ENCODE data around the gene DPYSL4. TPM values are rescaled to one million over a fixed set of nuclear protein-coding genes. Genes with fewer than 3 reads are reported as not detected.

Gene DPYSL4
- total and polyA plus RNA-seq, 2 of the 4 experiments (the other 2 are of a cell fraction), result 8.1 to 30.5 TPM

DNA sequence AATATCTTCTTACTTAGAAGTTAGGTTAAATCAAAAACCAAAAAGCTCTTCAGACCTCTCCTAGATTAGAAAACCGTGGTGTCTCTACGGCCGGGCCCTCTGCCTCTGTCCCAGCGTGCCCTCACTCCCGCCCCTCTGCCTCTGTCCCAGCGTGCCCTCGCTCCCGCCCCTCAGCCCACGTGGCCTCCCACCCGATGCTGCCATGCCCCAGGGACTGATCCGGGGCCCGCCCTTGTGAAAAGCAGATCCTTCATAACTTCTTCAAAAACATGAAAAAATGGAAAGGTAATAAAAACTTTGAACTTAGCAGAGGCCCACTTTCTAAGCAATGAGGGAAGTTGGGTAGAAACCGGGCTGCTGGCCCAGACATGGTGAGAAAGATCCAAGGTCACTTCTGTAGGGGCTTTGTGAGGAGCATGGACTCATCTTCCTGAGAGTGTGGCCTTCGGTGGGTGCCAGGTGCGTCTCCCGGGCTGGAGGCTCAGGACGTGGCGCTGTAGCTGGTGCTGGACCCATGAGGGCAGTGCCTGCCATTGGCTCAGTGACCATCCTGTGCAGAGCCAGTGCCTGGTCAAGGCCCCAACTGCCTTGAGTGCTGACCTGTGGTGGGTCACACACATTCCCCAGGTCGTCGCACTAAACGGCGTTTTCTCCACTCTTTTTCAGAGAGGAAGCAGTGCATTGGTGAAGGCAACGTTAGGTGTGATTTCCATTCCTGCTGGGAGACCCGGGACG lies 4.9 kb upstream of the DPYSL4 start:
- no peak overlapping the region for H3K4me2 ChIP-seq (ENCODE audit: low read depth, low read length)
- H2BK120ac ChIP-seq (ENCODE audit: low read depth, low read length), result no peak overlapping the region
- intact Hi-C loops (cut with micrococcal nuclease), result no loop called here
- no peak overlapping the region for H3K18ac ChIP-seq (ENCODE audit: low read depth, low read length)
- H2BK5ac ChIP-seq (ENCODE audit: low read depth, low read length, poor library complexity, severe bottlenecking), result no peak overlapping the region
- ATAC-seq (ENCODE audit: low read depth) (no peak), DNase-seq (no peak)
- dilution Hi-C loops (cut with HindIII; ENCODE audit: low sequenced_read_pairs, unreplicated experiment), result no loop called here
- no peak overlapping the region for H2BK15ac ChIP-seq (ENCODE audit: low read depth, low read length)
- H3K79me1 ChIP-seq (ENCODE audit: low read depth in 1 of 2, low read length in 2 of 2), result no peaks in the 10 kb centered on the region
- no peak overlapping the region for H3K4me3 ChIP-seq (ENCODE audit: insufficient read depth, low read depth, low read length)
- no peak overlapping the region for H4K5ac ChIP-seq (ENCODE audit: low read depth, low read length)
- H3K9me1 ChIP-seq (ENCODE audit: insufficient read depth, low read length), result no peaks in the 10 kb centered on the region
- BruUV-seq (replicated peaks), result no TSS peak
- H3K9ac ChIP-seq (ENCODE audit: low read depth, low read length), result no peak overlapping the region
- no peak overlapping the region for H2BK20ac ChIP-seq (ENCODE audit: low read depth, low read length)
- H3K56ac ChIP-seq (ENCODE audit: extremely low read depth, insufficient read depth, low read length), result no peak overlapping the region
- in situ Hi-C loops (cut with MboI; ENCODE audit: low sequenced_read_pairs), result no loop called here
- H2AK5ac ChIP-seq (ENCODE audit: low read depth, low read length), result no peak overlapping the region
- no peaks in the 10 kb centered on the region for H3K4me1 ChIP-seq (ENCODE audit: control insufficient read depth, insufficient read depth, low read length)
- POLR2A ChIA-PET (ENCODE audit: unreplicated experiment), result no interaction called here
- H3K27ac ChIP-seq (ENCODE audit: insufficient read depth, low read length), result no peak overlapping the region
- TF ChIP-seq RFX5 (IDR thresholded peaks at IDR 0.05; ENCODE audit: low read depth, low read length) (no peak), MAFK (IDR thresholded peaks at IDR 0.05; ENCODE audit: low read depth, low read length) (no peak)
- TF ChIP-seq, protein P1, sequence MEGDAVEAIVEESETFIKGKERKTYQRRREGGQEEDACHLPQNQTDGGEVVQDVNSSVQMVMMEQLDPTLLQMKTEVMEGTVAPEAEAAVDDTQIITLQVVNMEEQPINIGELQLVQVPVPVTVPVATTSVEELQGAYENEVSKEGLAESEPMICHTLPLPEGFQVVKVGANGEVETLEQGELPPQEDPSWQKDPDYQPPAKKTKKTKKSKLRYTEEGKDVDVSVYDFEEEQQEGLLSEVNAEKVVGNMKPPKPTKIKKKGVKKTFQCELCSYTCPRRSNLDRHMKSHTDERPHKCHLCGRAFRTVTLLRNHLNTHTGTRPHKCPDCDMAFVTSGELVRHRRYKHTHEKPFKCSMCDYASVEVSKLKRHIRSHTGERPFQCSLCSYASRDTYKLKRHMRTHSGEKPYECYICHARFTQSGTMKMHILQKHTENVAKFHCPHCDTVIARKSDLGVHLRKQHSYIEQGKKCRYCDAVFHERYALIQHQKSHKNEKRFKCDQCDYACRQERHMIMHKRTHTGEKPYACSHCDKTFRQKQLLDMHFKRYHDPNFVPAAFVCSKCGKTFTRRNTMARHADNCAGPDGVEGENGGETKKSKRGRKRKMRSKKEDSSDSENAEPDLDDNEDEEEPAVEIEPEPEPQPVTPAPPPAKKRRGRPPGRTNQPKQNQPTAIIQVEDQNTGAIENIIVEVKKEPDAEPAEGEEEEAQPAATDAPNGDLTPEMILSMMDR (conservative IDR thresholded peaks at IDR 0.05; ENCODE audit: low read depth, low read length), result no peak
- no peak overlapping the region for H2AFZ ChIP-seq (replicated peaks; ENCODE audit: low read length, poor library complexity)
- H2AK9ac ChIP-seq (replicated peaks; ENCODE audit: low read depth, low read length, poor library complexity), result no peak overlapping the region
- WGBS, 2 experiments (ENCODE audit: extremely low coverage in 2 of 2, insufficient read length in 1 of 2), result 81% methylated on average over 10 of the region's 25 CpGs; no CpG with 5 or more reads in 1 of the 2 experiments
- no peaks in the 10 kb centered on the region for H3K36me3 ChIP-seq (ENCODE audit: control insufficient read depth, insufficient read depth, low read length)
- CTCF ChIA-PET, result no interaction called here
- H3K4ac ChIP-seq (ENCODE audit: low read depth, low read length), result no peak overlapping the region
- H3K27me3 ChIP-seq (ENCODE audit: control insufficient read depth, insufficient read depth, low read length), result peaks cover 39% of the 10 kb centered on the region
- no peaks in the 10 kb centered on the region; the same call in 1 of the 2 replicates for H4K20me1 ChIP-seq (ENCODE audit: insufficient read depth, low read length)
- H3K9me3 ChIP-seq (ENCODE audit: control insufficient read depth, insufficient read depth, low read length), result no peaks in the 10 kb centered on the region
- H4K91ac ChIP-seq (ENCODE audit: insufficient read depth, low read depth, low read length), result no peak overlapping the region
- H3K14ac ChIP-seq (replicated peaks; ENCODE audit: low read depth, low read length), result no peak overlapping the region
- H3K23ac ChIP-seq (ENCODE audit: low read depth, low read length), result no peak overlapping the region
- H4K8ac ChIP-seq (ENCODE audit: low read depth in 2 of 2, low read length in 2 of 2), result no peak overlapping the region

Measured in IMR-90 (cell line).